Measurements from ENCODE around the gene RTL5. TPM values are rescaled to one million over a fixed set of nuclear protein-coding genes. Genes with fewer than 3 reads are reported as not detected.

RTL5 gene
- total and polyA plus RNA-seq, 8 donors = 10.6 to 29.8 (median 24.2) TPM

- no peak for ATAC-seq
- H3K36me3 ChIP-seq = no peaks in the 10 kb centered on the region
- intact Hi-C loops (cut with DNase I) = no loop called here
- H3K4me3 ChIP-seq = no peak overlapping the region
- H3K27me3 ChIP-seq = no peaks in the 10 kb centered on the region
- H3K27ac ChIP-seq = no peak overlapping the region
- no peak for DNase-seq
- TF ChIP-seq, protein P1, sequence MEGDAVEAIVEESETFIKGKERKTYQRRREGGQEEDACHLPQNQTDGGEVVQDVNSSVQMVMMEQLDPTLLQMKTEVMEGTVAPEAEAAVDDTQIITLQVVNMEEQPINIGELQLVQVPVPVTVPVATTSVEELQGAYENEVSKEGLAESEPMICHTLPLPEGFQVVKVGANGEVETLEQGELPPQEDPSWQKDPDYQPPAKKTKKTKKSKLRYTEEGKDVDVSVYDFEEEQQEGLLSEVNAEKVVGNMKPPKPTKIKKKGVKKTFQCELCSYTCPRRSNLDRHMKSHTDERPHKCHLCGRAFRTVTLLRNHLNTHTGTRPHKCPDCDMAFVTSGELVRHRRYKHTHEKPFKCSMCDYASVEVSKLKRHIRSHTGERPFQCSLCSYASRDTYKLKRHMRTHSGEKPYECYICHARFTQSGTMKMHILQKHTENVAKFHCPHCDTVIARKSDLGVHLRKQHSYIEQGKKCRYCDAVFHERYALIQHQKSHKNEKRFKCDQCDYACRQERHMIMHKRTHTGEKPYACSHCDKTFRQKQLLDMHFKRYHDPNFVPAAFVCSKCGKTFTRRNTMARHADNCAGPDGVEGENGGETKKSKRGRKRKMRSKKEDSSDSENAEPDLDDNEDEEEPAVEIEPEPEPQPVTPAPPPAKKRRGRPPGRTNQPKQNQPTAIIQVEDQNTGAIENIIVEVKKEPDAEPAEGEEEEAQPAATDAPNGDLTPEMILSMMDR (IDR thresholded peaks at IDR 0.05) = no peak
- H3K4me1 ChIP-seq = peaks cover 0 to 3% of the 10 kb centered on the region in 2 donors
- no peaks in the 10 kb centered on the region for H3K9me3 ChIP-seq
Observed at GRCh38 chrX:72113461-72113860, 18.3 kb downstream of the RTL5 start.

- no peak for DNase-seq
- H3K36me3 ChIP-seq = no peaks in the 10 kb centered on the region
- no peak for ATAC-seq
- TF ChIP-seq, protein P1 (IDR thresholded peaks at IDR 0.05) = no peak
- peaks cover 0 to 9% of the 10 kb centered on the region in 2 donors for H3K4me1 ChIP-seq
- no peaks in the 10 kb centered on the region for H3K27me3 ChIP-seq
- H3K4me3 ChIP-seq = no peak overlapping the region
- no peaks in the 10 kb centered on the region for H3K9me3 ChIP-seq
- intact Hi-C loops (cut with DNase I) = no loop called here
- no peak overlapping the region for H3K27ac ChIP-seq
Observed at GRCh38 chrX:72110876-72111708, 20.6 kb downstream of the RTL5 start.

- ATAC-seq = no peak
- H3K27me3 ChIP-seq = no peaks in the 10 kb centered on the region
- H3K4me3 ChIP-seq = no peak overlapping the region
Observed at GRCh38 chrX:72110051-72110875, 21.5 kb downstream of the RTL5 start.

DNA sequence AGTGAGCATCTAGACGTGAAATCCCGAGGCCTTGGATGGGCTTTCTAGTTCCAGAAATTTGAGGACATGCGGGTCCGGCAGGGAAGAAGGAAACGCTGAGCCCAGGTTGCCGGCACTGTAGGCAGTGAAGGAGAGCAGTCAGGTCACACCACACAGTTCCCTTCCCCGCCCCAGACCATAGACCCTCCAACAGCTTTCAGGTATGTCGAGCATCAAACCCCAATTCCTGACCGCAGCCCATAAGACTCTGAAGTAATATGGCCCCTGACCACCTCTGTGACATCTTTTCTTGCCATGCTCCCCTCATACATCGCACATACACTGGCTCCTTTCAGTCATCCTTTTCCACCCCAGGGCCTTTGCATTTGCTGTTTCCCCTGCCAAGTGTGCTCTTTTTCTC, 23.0 kb downstream of the RTL5 start:
- DNase-seq = no peak
- TF ChIP-seq, protein P1 (IDR thresholded peaks at IDR 0.05) = no peak
- intact Hi-C loops (cut with DNase I) = no loop called here
- Histone ChIP-seq H3K9me3 (no peaks in the 10 kb centered on the region), H3K4me3 (no peak overlapping the region), H3K27ac (peak overlapping the region in 1 of 2 donors; percentile 80), H3K36me3 (no peaks in the 10 kb centered on the region), H3K4me1 (peaks cover 0 to 9% of the 10 kb centered on the region in 2 donors), H3K27me3 (no peaks in the 10 kb centered on the region)
- no peak for ATAC-seq

More at GRCh38 chrX:72110051-72110875, 21.5 kb downstream of the RTL5 start:
- H3K9me3 ChIP-seq = no peaks in the 10 kb centered on the region
- peak overlapping the region in 1 of 2 donors; percentile 5 for H3K27ac ChIP-seq
- peaks cover 0 to 9% of the 10 kb centered on the region in 2 donors for H3K4me1 ChIP-seq
- DNase-seq = no peak
- TF ChIP-seq, protein P1 (IDR thresholded peaks at IDR 0.05) = no peak
- no peaks in the 10 kb centered on the region for H3K36me3 ChIP-seq
- intact Hi-C loops (cut with DNase I) = no loop called here
